ENCODE measurements around the gene CADM4.
A peak's percentile ranks its signal among the peaks of the same experiment; 100 is the strongest.

The CADM4 gene

GRCh38 chr19:43611788-43612187 lies 27.9 kb downstream of the CADM4 start, which contains the start of gene SRRM5:
Gene SRRM5, plus strand, starts transcription at chr19:43612088. Its CDS starts 34 bp downstream, at chr19:43612122.
- TF ChIP-seq GATA3 (IDR thresholded peaks at IDR 0.05; ENCODE audit: low read depth, low read length) (no peak), GATA2 (IDR thresholded peaks at IDR 0.05; ENCODE audit: low read depth, low read length) (no peak)

- TF ChIP-seq GATA3 (IDR thresholded peaks at IDR 0.05; ENCODE audit: low read depth, low read length) (no peak), GATA2 (IDR thresholded peaks at IDR 0.05; ENCODE audit: low read depth, low read length) (no peak)
These were observed 29.2 kb downstream of the CADM4 start for GRCh38 chr19:43610493-43610892.

GRCh38 chr19:43609872-43610271 lies 29.8 kb downstream of the CADM4 start:
- TF ChIP-seq GATA2 (IDR thresholded peaks at IDR 0.05; ENCODE audit: low read depth, low read length) = no peak
- TF ChIP-seq GATA3 (IDR thresholded peaks at IDR 0.05; ENCODE audit: low read depth, low read length) = no peak

- no peak for TF ChIP-seq GATA2 (IDR thresholded peaks at IDR 0.05; ENCODE audit: low read depth, low read length)
These were observed 32.1 kb downstream of the CADM4 start for GRCh38 chr19:43607238-43608205.

- no peak for TF ChIP-seq GATA2 (IDR thresholded peaks at IDR 0.05; ENCODE audit: low read depth, low read length)
- no peak for TF ChIP-seq GATA3 (IDR thresholded peaks at IDR 0.05; ENCODE audit: low read depth, low read length)
These were observed 33.0 kb downstream of the CADM4 start for GRCh38 chr19:43606569-43607229.

- TF ChIP-seq GATA3 (IDR thresholded peaks at IDR 0.05; ENCODE audit: low read depth, low read length) (no peak), GATA2 (IDR thresholded peaks at IDR 0.05; ENCODE audit: low read depth, low read length) (no peak)
These were observed 33.6 kb downstream of the CADM4 start for GRCh38 chr19:43605875-43606568.

- no peak for TF ChIP-seq GATA3 (IDR thresholded peaks at IDR 0.05; ENCODE audit: low read depth, low read length)
- TF ChIP-seq GATA2 (IDR thresholded peaks at IDR 0.05; ENCODE audit: low read depth, low read length) = no peak
These were observed 39.9 kb downstream of the CADM4 start for GRCh38 chr19:43599635-43600295.

- TF ChIP-seq GATA2 (IDR thresholded peaks at IDR 0.05; ENCODE audit: low read depth, low read length) (no peak), GATA3 (IDR thresholded peaks at IDR 0.05; ENCODE audit: low read depth, low read length) (no peak)
These were observed 41.0 kb downstream of the CADM4 start for GRCh38 chr19:43598445-43599240.

GRCh38 chr19:43597876-43598275 lies 41.8 kb downstream of the CADM4 start:
- TF ChIP-seq GATA3 (IDR thresholded peaks at IDR 0.05; ENCODE audit: low read depth, low read length) (no peak), GATA2 (IDR thresholded peaks at IDR 0.05; ENCODE audit: low read depth, low read length) (no peak)

GRCh38 chr19:43596842-43597461 lies 42.7 kb downstream of the CADM4 start:
- no peak for TF ChIP-seq GATA2 (IDR thresholded peaks at IDR 0.05; ENCODE audit: low read depth, low read length)
- no peak for TF ChIP-seq GATA3 (IDR thresholded peaks at IDR 0.05; ENCODE audit: low read depth, low read length)

GRCh38 chr19:43595999-43596841 lies 43.4 kb downstream of the CADM4 start, which contains the start of the genes IRGQ and ZNF576:
Gene IRGQ, minus strand, starts transcription at chr19:43596134. Its CDS starts 796 bp downstream, at chr19:43595338.
Gene ZNF576, plus strand, starts transcription at chr19:43596595. Its CDS starts 514 bp downstream, at chr19:43597109.
- 0 out of 2 replicates have a peak, but pooled peaks have one; percentile 18 for TF ChIP-seq GATA2 (IDR thresholded peaks at IDR 0.05; ENCODE audit: low read depth, low read length)
- no peak for TF ChIP-seq GATA3 (IDR thresholded peaks at IDR 0.05; ENCODE audit: low read depth, low read length)

Measured in SH-SY5Y (cell line).